Measurements from ENCODE around the gene VEPH1.

VEPH1 gene

DNA sequence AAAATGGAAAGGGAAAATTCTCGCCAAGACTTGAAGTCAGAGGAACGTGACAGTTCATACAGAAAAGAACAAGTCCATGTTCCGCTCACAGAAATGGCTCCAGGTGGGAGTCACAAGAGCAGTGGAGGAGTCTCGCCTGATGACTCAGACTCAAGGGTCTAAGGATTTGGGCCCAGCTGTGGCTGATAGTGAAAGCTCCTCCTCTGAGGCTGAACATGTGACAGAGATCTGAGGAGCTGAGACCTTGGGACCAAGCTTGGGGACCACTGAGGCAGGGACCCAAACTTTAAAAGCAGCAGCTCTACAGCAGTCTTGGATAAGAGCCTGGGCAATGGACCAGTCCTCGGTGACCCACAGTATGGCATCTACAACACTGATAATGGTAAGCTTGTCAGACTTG lies 9.3 kb upstream of the VEPH1 start:
- Histone ChIP-seq H3K56ac (ENCODE audit: low read length) (no peak overlapping the region), H3K9ac (ENCODE audit: low read length) (no peak overlapping the region), H3K4ac (ENCODE audit: low read depth, low read length) (no peak overlapping the region), H4K8ac (ENCODE audit: low read depth, low read length) (no peak overlapping the region), H2BK5ac (ENCODE audit: low read length) (no peak overlapping the region), H2BK120ac (ENCODE audit: low read depth, low read length) (no peak overlapping the region), H3K18ac (ENCODE audit: low read length) (no peak overlapping the region), H3K27ac (ENCODE audit: low read depth, low read length) (no peak overlapping the region), H3K79me1 (ENCODE audit: low read length) (no peaks in the 10 kb centered on the region), H2BK15ac (replicated peaks; ENCODE audit: low read depth) (no peak overlapping the region), H3K27me3 (ENCODE audit: insufficient read depth, low read length, poor library complexity) (no peaks in the 10 kb centered on the region), H3K79me2 (ENCODE audit: control insufficient read depth, insufficient read depth, low read length) (no peaks in the 10 kb centered on the region), H3K4me1 (ENCODE audit: control insufficient read depth, low read depth, low read length) (no peaks in the 10 kb centered on the region), H3K23ac (ENCODE audit: low read length) (no peak overlapping the region), H4K5ac (ENCODE audit: low read length) (no peak overlapping the region), H3K4me3 (ENCODE audit: low read length) (no peak overlapping the region), H2AK5ac (ENCODE audit: low read length) (no peak overlapping the region), H3K4me2 (ENCODE audit: low read length) (no peak overlapping the region), H3K36me3 (ENCODE audit: control insufficient read depth, insufficient read depth, low read length) (no peaks in the 10 kb centered on the region)
- DNase-seq, result no peak
- WGBS (ENCODE audit: extremely low coverage, insufficient coverage, low lambda C conversion rate), result no CpG with 5 or more reads among the region's 5 CpGs

DNA sequence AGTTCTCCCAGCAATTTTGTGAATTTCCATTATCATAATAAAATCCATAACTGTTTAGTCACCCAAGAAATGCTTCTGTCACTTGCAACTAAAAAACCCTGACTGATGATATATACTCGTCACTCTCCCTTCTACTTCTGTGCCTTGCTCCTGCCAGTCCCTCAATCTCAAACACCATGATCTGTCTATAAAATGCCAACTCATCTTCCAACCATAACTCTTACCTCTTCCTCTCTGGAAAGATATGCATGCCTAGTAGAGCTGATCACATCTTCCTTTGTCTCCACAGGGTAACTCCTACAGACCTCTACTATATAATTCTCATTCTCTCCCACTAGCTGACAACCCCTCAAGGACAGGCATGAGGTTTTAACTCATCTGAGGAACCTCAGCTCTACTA lies 5.2 kb upstream of the VEPH1 start:
- Histone ChIP-seq H3K23ac (ENCODE audit: low read length) (no peak overlapping the region), H2BK5ac (ENCODE audit: low read length) (no peak overlapping the region), H3K18ac (ENCODE audit: low read length) (no peak overlapping the region), H3K4me3 (ENCODE audit: low read length) (no peak overlapping the region), H3K79me2 (ENCODE audit: control insufficient read depth, insufficient read depth, low read length) (no peaks in the 10 kb centered on the region), H3K56ac (ENCODE audit: low read length) (no peak overlapping the region), H3K79me1 (ENCODE audit: low read length) (no peaks in the 10 kb centered on the region), H2BK15ac (replicated peaks; ENCODE audit: low read depth) (no peak overlapping the region), H3K36me3 (ENCODE audit: control insufficient read depth, insufficient read depth, low read length) (no peaks in the 10 kb centered on the region), H3K4me2 (ENCODE audit: low read length) (no peak overlapping the region), H2BK120ac (ENCODE audit: low read depth, low read length) (no peak overlapping the region), H3K27me3 (ENCODE audit: insufficient read depth, low read length, poor library complexity) (no peaks in the 10 kb centered on the region), H2AK5ac (ENCODE audit: low read length) (no peak overlapping the region), H4K5ac (ENCODE audit: low read length) (no peak overlapping the region), H4K8ac (ENCODE audit: low read depth, low read length) (no peak overlapping the region), H3K27ac (ENCODE audit: low read depth, low read length) (no peak overlapping the region), H3K4ac (ENCODE audit: low read depth, low read length) (no peak overlapping the region), H3K9ac (ENCODE audit: low read length) (no peak overlapping the region), H3K4me1 (ENCODE audit: control insufficient read depth, low read depth, low read length) (no peaks in the 10 kb centered on the region)
- WGBS (ENCODE audit: extremely low coverage, insufficient coverage, low lambda C conversion rate), result no CpG with 5 or more reads among the region's 1 CpG
- no peak for DNase-seq

DNA sequence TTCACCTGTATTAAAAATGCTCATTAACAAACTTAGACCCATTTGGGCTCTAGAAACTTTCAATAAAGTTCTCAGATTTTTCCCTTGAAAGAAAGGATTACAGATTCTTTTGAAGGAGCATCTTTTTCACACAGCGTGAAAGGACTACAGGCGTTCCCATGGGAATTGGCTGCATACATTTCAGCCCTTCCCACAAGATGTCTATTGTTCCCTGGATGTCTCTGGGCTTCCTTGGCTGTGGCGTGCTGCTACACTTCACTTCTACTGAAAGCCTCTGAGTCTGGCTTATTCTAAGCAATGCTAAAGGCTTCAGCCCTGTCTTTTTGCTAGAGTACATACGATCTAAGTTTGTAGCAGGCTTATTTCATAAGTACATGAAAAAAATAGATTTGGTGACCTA lies 1.4 kb downstream of the VEPH1 start:
- Histone ChIP-seq H3K27ac (ENCODE audit: low read depth, low read length) (no peak overlapping the region), H3K4me1 (ENCODE audit: control insufficient read depth, low read depth, low read length) (peaks cover 8% of the 10 kb centered on the region), H3K4me3 (ENCODE audit: low read length) (no peak overlapping the region), H4K8ac (ENCODE audit: low read depth, low read length) (no peak overlapping the region), H4K5ac (ENCODE audit: low read length) (no peak overlapping the region), H3K79me2 (ENCODE audit: control insufficient read depth, insufficient read depth, low read length) (no peaks in the 10 kb centered on the region), H2AK5ac (ENCODE audit: low read length) (no peak overlapping the region), H2BK15ac (replicated peaks; ENCODE audit: low read depth) (no peak overlapping the region), H3K9ac (ENCODE audit: low read length) (no peak overlapping the region), H3K27me3 (ENCODE audit: insufficient read depth, low read length, poor library complexity) (no peaks in the 10 kb centered on the region), H3K56ac (ENCODE audit: low read length) (no peak overlapping the region), H3K4me2 (ENCODE audit: low read length) (no peak overlapping the region), H2BK5ac (ENCODE audit: low read length) (no peak overlapping the region), H3K4ac (ENCODE audit: low read depth, low read length) (no peak overlapping the region), H2BK120ac (ENCODE audit: low read depth, low read length) (no peak overlapping the region), H3K18ac (ENCODE audit: low read length) (no peak overlapping the region), H3K36me3 (ENCODE audit: control insufficient read depth, insufficient read depth, low read length) (no peaks in the 10 kb centered on the region), H3K23ac (ENCODE audit: low read length) (no peak overlapping the region), H3K79me1 (ENCODE audit: low read length) (no peaks in the 10 kb centered on the region)
- WGBS (ENCODE audit: extremely low coverage, insufficient coverage, low lambda C conversion rate), result no CpG with 5 or more reads among the region's 4 CpGs
- peak; percentile 64 for DNase-seq

DNA sequence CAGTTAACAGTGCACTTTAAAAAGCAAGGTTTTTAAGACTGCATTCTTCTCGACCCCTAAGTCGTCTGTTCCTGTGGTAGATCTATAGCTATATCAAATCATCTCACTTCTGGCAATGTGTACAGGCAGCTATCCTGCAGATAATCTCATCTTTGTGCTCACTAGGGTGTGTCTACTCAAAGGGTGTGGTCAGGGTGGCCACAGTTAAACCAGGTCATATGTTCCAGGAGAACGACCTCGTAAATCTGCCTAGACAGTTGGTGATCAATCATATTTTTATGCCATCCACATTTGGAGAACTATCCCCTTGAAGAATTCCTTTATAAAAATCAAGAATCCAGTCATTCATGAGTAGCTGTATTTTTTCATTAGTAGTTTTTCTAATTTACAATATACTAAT lies 3.0 kb downstream of the VEPH1 start:
- WGBS (ENCODE audit: extremely low coverage, insufficient coverage, low lambda C conversion rate), result no CpG with 5 or more reads among the region's 4 CpGs

DNA sequence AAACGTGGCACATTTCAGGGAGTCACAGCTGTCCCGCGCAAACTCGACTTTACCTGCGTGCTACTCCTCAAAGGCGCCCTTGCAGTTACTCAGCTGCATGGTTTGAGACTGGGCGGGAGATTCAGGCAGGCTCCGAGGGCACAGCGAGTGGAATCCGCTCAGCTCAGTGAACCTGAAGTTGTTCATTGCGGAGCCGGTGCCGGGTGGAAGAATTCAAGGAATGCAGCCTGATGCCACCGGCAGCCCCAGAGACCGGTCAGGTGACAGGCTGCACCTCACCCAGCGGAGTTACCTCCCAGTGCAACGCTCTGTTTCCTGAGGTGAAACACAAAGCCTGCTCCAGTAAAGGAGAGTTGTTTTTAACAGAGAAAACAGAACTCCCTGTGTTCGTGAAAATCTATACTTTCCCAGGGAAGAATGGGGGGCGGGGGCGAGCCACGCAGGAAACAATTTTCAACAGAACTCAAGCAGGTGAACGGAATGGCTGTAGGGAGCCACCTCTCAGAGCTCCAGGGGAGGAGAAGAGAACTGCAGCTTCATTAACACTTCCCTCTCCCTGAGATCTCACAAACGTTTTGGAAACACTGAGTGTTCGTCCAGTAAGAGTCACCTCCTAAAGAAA lies 3.8 kb downstream of the VEPH1 start:
- H3K79me2 ChIP-seq (ENCODE audit: control insufficient read depth, insufficient read depth, low read length), result no peaks in the 10 kb centered on the region
- no peak overlapping the region for H3K4me3 ChIP-seq (ENCODE audit: low read length)
- peak overlapping the region; percentile 37 for H3K9ac ChIP-seq (ENCODE audit: low read length)
- H3K27ac ChIP-seq (ENCODE audit: low read depth, low read length), result no peak overlapping the region
- H4K5ac ChIP-seq (ENCODE audit: low read length), result no peak overlapping the region
- H4K8ac ChIP-seq (ENCODE audit: low read depth, low read length), result no peak overlapping the region
- H3K79me1 ChIP-seq (ENCODE audit: low read length), result no peaks in the 10 kb centered on the region
- no peaks in the 10 kb centered on the region for H3K27me3 ChIP-seq (ENCODE audit: insufficient read depth, low read length, poor library complexity)
- no CpG with 5 or more reads among the region's 24 CpGs for WGBS (ENCODE audit: extremely low coverage, insufficient coverage, low lambda C conversion rate)
- H3K18ac ChIP-seq (ENCODE audit: low read length), result no peak overlapping the region
- no peak overlapping the region for H2BK5ac ChIP-seq (ENCODE audit: low read length)
- no peak overlapping the region for H3K23ac ChIP-seq (ENCODE audit: low read length)
- no peak overlapping the region for H2AK5ac ChIP-seq (ENCODE audit: low read length)
- H3K36me3 ChIP-seq (ENCODE audit: control insufficient read depth, insufficient read depth, low read length), result no peaks in the 10 kb centered on the region
- no peak overlapping the region for H2BK15ac ChIP-seq (replicated peaks; ENCODE audit: low read depth)
- H3K56ac ChIP-seq (ENCODE audit: low read length), result peak overlapping the region; percentile 77
- no peak overlapping the region for H3K4ac ChIP-seq (ENCODE audit: low read depth, low read length)
- peak; percentile 95 for DNase-seq
- no peak overlapping the region for H2BK120ac ChIP-seq (ENCODE audit: low read depth, low read length)
- H3K4me2 ChIP-seq (ENCODE audit: low read length), result peak overlapping the region; percentile 49
- H3K4me1 ChIP-seq (ENCODE audit: control insufficient read depth, low read depth, low read length), result peaks cover 8% of the 10 kb centered on the region

More for the DNA sequence above, 3.0 kb downstream of the VEPH1 start:
- Histone ChIP-seq H3K18ac (ENCODE audit: low read length) (no peak overlapping the region), H3K23ac (ENCODE audit: low read length) (no peak overlapping the region), H4K5ac (ENCODE audit: low read length) (no peak overlapping the region), H3K4me2 (ENCODE audit: low read length) (no peak overlapping the region), H3K4ac (ENCODE audit: low read depth, low read length) (no peak overlapping the region), H4K8ac (ENCODE audit: low read depth, low read length) (no peak overlapping the region), H2BK120ac (ENCODE audit: low read depth, low read length) (no peak overlapping the region), H3K9ac (ENCODE audit: low read length) (no peak overlapping the region), H2BK15ac (replicated peaks; ENCODE audit: low read depth) (no peak overlapping the region), H3K4me3 (ENCODE audit: low read length) (no peak overlapping the region), H3K27me3 (ENCODE audit: insufficient read depth, low read length, poor library complexity) (no peaks in the 10 kb centered on the region), H2BK5ac (ENCODE audit: low read length) (no peak overlapping the region), H3K36me3 (ENCODE audit: control insufficient read depth, insufficient read depth, low read length) (no peaks in the 10 kb centered on the region), H3K4me1 (ENCODE audit: control insufficient read depth, low read depth, low read length) (peaks cover 8% of the 10 kb centered on the region), H2AK5ac (ENCODE audit: low read length) (no peak overlapping the region), H3K56ac (ENCODE audit: low read length) (no peak overlapping the region), H3K79me2 (ENCODE audit: control insufficient read depth, insufficient read depth, low read length) (no peaks in the 10 kb centered on the region), H3K27ac (ENCODE audit: low read depth, low read length) (no peak overlapping the region), H3K79me1 (ENCODE audit: low read length) (no peaks in the 10 kb centered on the region)
- no peak for DNase-seq

DNA sequence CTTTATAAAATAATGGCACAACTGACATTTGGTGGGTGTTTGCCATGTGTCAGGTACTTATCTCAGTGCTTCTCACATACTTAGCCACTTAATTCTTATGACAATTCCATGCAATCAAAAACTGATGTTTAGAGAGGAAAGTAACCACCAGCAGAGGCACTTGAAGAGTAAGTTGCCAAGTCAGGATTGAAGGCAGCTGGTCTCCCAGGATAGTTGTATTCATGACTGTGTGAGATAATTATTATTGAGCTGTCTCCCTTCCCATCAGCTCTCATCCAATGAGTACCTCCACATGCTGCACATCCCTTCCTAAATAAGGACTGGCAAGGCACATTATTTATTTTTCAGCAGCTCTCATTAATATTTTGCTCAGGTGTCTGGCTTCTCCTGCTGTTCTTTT lies 4.8 kb downstream of the VEPH1 start:
- no peak overlapping the region for H3K4ac ChIP-seq (ENCODE audit: low read depth, low read length)
- no peak overlapping the region for H3K4me3 ChIP-seq (ENCODE audit: low read length)

More for the DNA sequence above, 4.8 kb downstream of the VEPH1 start:
- H2BK5ac ChIP-seq (ENCODE audit: low read length), result no peak overlapping the region
- H3K27me3 ChIP-seq (ENCODE audit: insufficient read depth, low read length, poor library complexity), result no peaks in the 10 kb centered on the region
- H2AK5ac ChIP-seq (ENCODE audit: low read length), result no peak overlapping the region
- no peak overlapping the region for H3K9ac ChIP-seq (ENCODE audit: low read length)
- no peak overlapping the region for H2BK15ac ChIP-seq (replicated peaks; ENCODE audit: low read depth)
- no peak overlapping the region for H3K27ac ChIP-seq (ENCODE audit: low read depth, low read length)
- H3K18ac ChIP-seq (ENCODE audit: low read length), result no peak overlapping the region
- no peak overlapping the region for H4K5ac ChIP-seq (ENCODE audit: low read length)
- H3K4me2 ChIP-seq (ENCODE audit: low read length), result no peak overlapping the region
- H3K79me2 ChIP-seq (ENCODE audit: control insufficient read depth, insufficient read depth, low read length), result no peaks in the 10 kb centered on the region
- no peak overlapping the region for H4K8ac ChIP-seq (ENCODE audit: low read depth, low read length)
- no peak overlapping the region for H3K56ac ChIP-seq (ENCODE audit: low read length)
- no peak overlapping the region for H3K23ac ChIP-seq (ENCODE audit: low read length)
- DNase-seq, result no peak
- no peak overlapping the region for H2BK120ac ChIP-seq (ENCODE audit: low read depth, low read length)
- no peaks in the 10 kb centered on the region for H3K36me3 ChIP-seq (ENCODE audit: control insufficient read depth, insufficient read depth, low read length)
- peaks cover 8% of the 10 kb centered on the region for H3K4me1 ChIP-seq (ENCODE audit: control insufficient read depth, low read depth, low read length)
- no peaks in the 10 kb centered on the region for H3K79me1 ChIP-seq (ENCODE audit: low read length)

All from mesendoderm (in vitro differentiated cells).